NCI-H2107 treated with DMSO at 0.1 percent for 48 hours (cell line): ENCODE results near the gene CD55.

Experiments
- DNase-seq: peaks from one replicate; lab custom pipeline; 2025; ENCODE audit not compliant: unreplicated experiment; lab: John Stamatoyannopoulos, UW

Gene CD55

GRCh38 chr1:207321079-207321789 is at the start of gene CD55:
TSS of gene CD55 (plus strand) at chr1:207321678. CDS start at chr1:207321766, 88 bp downstream.
- DNase-seq, result peak; percentile 75

GRCh38 chr1:207274882-207275281 is 46.6 kb upstream of the CD55 start:
- no peak for DNase-seq

GRCh38 chr1:207276465-207276864 is 45.0 kb upstream of the CD55 start:
- DNase-seq, result no peak

- no peak for DNase-seq
Measured at GRCh38 chr1:207277241-207277640, 44.2 kb upstream of the CD55 start.

- no peak for DNase-seq
Measured at GRCh38 chr1:207279652-207280051, 41.8 kb upstream of the CD55 start.

GRCh38 chr1:207280706-207281105 is 40.8 kb upstream of the CD55 start:
- DNase-seq, result no peak

GRCh38 chr1:207282058-207282457 is 39.4 kb upstream of the CD55 start:
- no peak for DNase-seq

GRCh38 chr1:207282496-207283380 is 38.7 kb upstream of the CD55 start:
- no peak for DNase-seq

- DNase-seq, result no peak
Measured at GRCh38 chr1:207283421-207283820, 38.1 kb upstream of the CD55 start.

- no peak for DNase-seq
Measured at GRCh38 chr1:207284209-207284897, 37.1 kb upstream of the CD55 start.

GRCh38 chr1:207286786-207287468 is 34.6 kb upstream of the CD55 start:
- DNase-seq, result no peak

- DNase-seq, result no peak
Measured at GRCh38 chr1:207288315-207288714, 33.2 kb upstream of the CD55 start.

- DNase-seq, result no peak
Measured at GRCh38 chr1:207289756-207290155, 31.7 kb upstream of the CD55 start.

- no peak for DNase-seq
Measured at GRCh38 chr1:207291723-207292122, 29.8 kb upstream of the CD55 start.

- no peak for DNase-seq
Measured at GRCh38 chr1:207298186-207298585, 23.3 kb upstream of the CD55 start.

GRCh38 chr1:207298636-207299398 is 22.7 kb upstream of the CD55 start:
- DNase-seq, result peak; percentile 66

GRCh38 chr1:207300970-207301369 is 20.5 kb upstream of the CD55 start:
- DNase-seq, result no peak

- no peak for DNase-seq
Measured at GRCh38 chr1:207302618-207303393, 18.7 kb upstream of the CD55 start.

- no peak for DNase-seq
Measured at GRCh38 chr1:207304710-207305488, 16.6 kb upstream of the CD55 start.
